NT2/D1 (cell line): ENCODE results near the gene NUMA1.

Experiments used
- YY1 ChIP-seq: IDR thresholded peaks from 2 replicates; pipeline ENCODE4 v1.6.1; 2011; ENCODE audit not compliant: insufficient read length, insufficient read depth
- ZNF274 ChIP-seq: IDR thresholded peaks from 2 replicates; pipeline ENCODE4 v1.6.1; 2011; ENCODE audit warnings: mild to moderate bottlenecking, low read depth, low read length

DNA sequence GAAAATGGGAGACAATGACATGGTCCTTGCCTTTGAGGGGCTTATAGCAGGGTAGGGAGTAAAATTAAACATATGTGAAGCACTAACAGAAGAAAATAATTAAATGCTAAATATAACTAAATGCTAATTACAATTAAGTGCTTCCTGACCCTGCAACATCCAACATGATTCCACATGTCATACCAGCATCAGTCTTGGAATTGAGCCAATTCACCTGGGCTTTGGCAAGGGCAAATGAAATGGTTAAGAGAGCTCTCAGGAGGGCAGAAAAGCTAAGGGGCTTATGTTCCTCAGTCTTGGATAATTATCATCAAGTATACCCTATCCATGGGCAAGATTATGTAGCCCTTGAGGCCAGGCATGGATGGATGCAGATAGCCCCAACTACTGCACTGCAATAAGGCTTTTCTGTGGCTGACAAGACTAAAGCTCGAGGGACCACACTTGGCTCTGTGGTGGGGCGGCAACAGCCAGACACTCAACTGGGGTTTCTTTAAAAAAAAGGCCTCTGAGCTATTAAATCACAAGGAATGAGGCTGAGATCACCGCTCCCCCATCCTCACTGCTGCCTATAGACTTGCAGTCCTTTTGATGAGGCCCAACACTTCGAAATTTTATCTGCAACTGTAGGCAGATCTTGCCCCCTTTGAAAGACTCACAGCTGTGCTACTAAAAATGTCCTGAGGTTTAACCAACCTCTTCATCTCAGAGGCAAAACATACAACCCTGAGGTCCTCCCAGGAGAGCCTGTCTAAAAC, 42.6 kb downstream of the NUMA1 start:
- TF ChIP-seq YY1: no peak
- TF ChIP-seq ZNF274: no peak
